ENCODE results near the gene CALN1. TPM values are rescaled to one million over a fixed set of nuclear protein-coding genes. Genes with fewer than 3 reads are reported as not detected.

Gene CALN1
- total and polyA plus RNA-seq, 2 of the 8 experiments (the other 6 are each of a cell fraction or from before 2014, with no cell fraction given), result 6.4 to 15.2 TPM

GRCh38 chr7:72343991-72344390 is 68.1 kb downstream of the CALN1 start:
- no peak overlapping the region for H4K8ac ChIP-seq (ENCODE audit: extremely low read depth, insufficient read depth, low read length)
- H3K4ac ChIP-seq (replicated peaks; ENCODE audit: insufficient read length, low read depth, low read length), result no peak overlapping the region
- TF ChIP-seq EZH2 (IDR thresholded peaks at IDR 0.05; ENCODE audit: low read depth, low read length, severe bottlenecking) (no peak), RAD21 (IDR thresholded peaks at IDR 0.05 in 1 of 2, conservative IDR thresholded peaks at IDR 0.05 in 1 of 2; ENCODE audit: low read depth in 2 of 2, low read length in 2 of 2) (0 out of 4 replicates have a peak, but pooled peaks of 1 of the 2 experiments have one; percentile 5)
- no peak overlapping the region for H2BK20ac ChIP-seq (ENCODE audit: low read length)
- H3K9me3 ChIP-seq (ENCODE audit: insufficient read depth in 2 of 2, low read depth in 1 of 2, low read length in 1 of 2), result no peaks in the 10 kb centered on the region
- H2BK5ac ChIP-seq (ENCODE audit: low read depth, low read length), result no peak overlapping the region
- peak; percentile 19 to 64 for DNase-seq (ENCODE audit: low read depth in 1 of 2, low spot score in 2 of 2)
- H3K4me1 ChIP-seq (replicated peaks in 1 of 4; ENCODE audit: control insufficient read depth in 3 of 4, insufficient read depth in 4 of 4, low read length in 3 of 4), result peaks cover 0 to 5% (median under 1%) of the 10 kb centered on the region in 4 experiments; a peak in 1 of 7 replicates
- H3K18ac ChIP-seq (ENCODE audit: extremely low read depth, low read length), result no peak overlapping the region
- H2BK15ac ChIP-seq (ENCODE audit: low read length), result no peak overlapping the region
- no peak overlapping the region for H3K23ac ChIP-seq (ENCODE audit: insufficient read length)
- no peak overlapping the region; a peak in 1 of 4 replicates for H3K4me2 ChIP-seq (ENCODE audit: insufficient read depth in 1 of 2, low read depth in 2 of 2, low read length in 2 of 2)
- H3K79me1 ChIP-seq (ENCODE audit: low read depth, low read length), result no peaks in the 10 kb centered on the region
- no peak overlapping the region for H3K56ac ChIP-seq (replicated peaks; ENCODE audit: insufficient read length, low read depth, low read length)
- peak; percentile 77 for FAIRE-seq
- H3K27me3 ChIP-seq (replicated peaks in 1 of 4; ENCODE audit: control insufficient read depth in 3 of 4, extremely low read depth in 1 of 4, insufficient read depth in 3 of 4, low read length in 3 of 4), result no peaks in the 10 kb centered on the region
- no peak overlapping the region for H3K9ac ChIP-seq (replicated peaks in 1 of 4; ENCODE audit: extremely low read depth in 1 of 4, low read depth in 3 of 4, low read length in 3 of 4)
- no peak overlapping the region for H2AK5ac ChIP-seq (ENCODE audit: low read depth, low read length)
- no peak overlapping the region for H2BK120ac ChIP-seq (replicated peaks; ENCODE audit: low read depth, low read length)
- H4K5ac ChIP-seq (ENCODE audit: insufficient read length, low read depth, low read length), result no peak overlapping the region
- H2BK12ac ChIP-seq (ENCODE audit: low read depth, low read length), result no peak overlapping the region
- H3K36me3 ChIP-seq (ENCODE audit: control insufficient read depth in 2 of 4, insufficient read depth in 4 of 4, low read length in 3 of 4), result no peaks in the 10 kb centered on the region; a peak in 1 of 8 replicates
- H4K91ac ChIP-seq (replicated peaks; ENCODE audit: insufficient read length, low read length), result no peak overlapping the region
- H3K23me2 ChIP-seq (ENCODE audit: low read depth, low read length), result no peaks in the 10 kb centered on the region; the same call in 1 of the 2 replicates
- CTCF ChIA-PET (ENCODE audit: partially characterized antibody), result interaction anchor here (1.1 to 1.4 kb wide), 3 partner anchors 10 to 100 kb away, joined by 3 to 5 read pairs (median 4); no protein-coding TSS in a partner anchor
- H3K4me3 ChIP-seq (ENCODE audit: extremely low read depth in 1 of 4, insufficient read depth in 2 of 4, low read depth in 3 of 4, low read length in 4 of 4), result no peak overlapping the region
- H3K14ac ChIP-seq (ENCODE audit: insufficient read length), result no peak overlapping the region
- no peaks in the 10 kb centered on the region for H3K79me2 ChIP-seq (ENCODE audit: control insufficient read depth in 1 of 2, insufficient read depth in 2 of 2, low read length in 2 of 2)
- H2AFZ ChIP-seq (ENCODE audit: low read length), result no peak overlapping the region
- H3K27ac ChIP-seq (ENCODE audit: low read depth, low read length), result no peak overlapping the region
- WGBS, 2 experiments (ENCODE audit: extremely low coverage in 1 of 2, insufficient coverage in 1 of 2, insufficient read length in 1 of 2, insufficient replicate concordance in 2 of 2, low coverage in 1 of 2, low lambda C conversion rate in 2 of 2, missing lambda C conversion rate in 1 of 2), result 12% methylated on average over 3 of the region's 3 CpGs; no CpG with 5 or more reads in 1 of the 2 experiments
- H4K20me1 ChIP-seq (replicated peaks in 1 of 2; ENCODE audit: control insufficient read depth in 1 of 2, insufficient read depth in 2 of 2, low read length in 2 of 2), result no peaks in the 10 kb centered on the region
- POLR2A ChIA-PET (ENCODE audit: partially characterized antibody), result interaction anchor here (0.8 kb wide), 1 partner anchor 9 kb away, joined by 3 read pairs; no protein-coding TSS in a partner anchor

All from H1 (cell line).